Epidermal melanocyte (primary cell): ENCODE measurements around the gene KHK.

ENCODE experiments used
- DNase-seq: peaks from one replicate; pipeline ENCODE4 v3.0.0; 2011; ENCODE audit warnings: low spot score; ENCODE audit not compliant: insufficient read length

KHK gene

GRCh38 chr2:27126252-27126710 lies 39.7 kb downstream of the KHK start:
- DNase-seq: no peak

GRCh38 chr2:27127883-27128667 lies 41.5 kb downstream of the KHK start:
- DNase-seq: no peak

GRCh38 chr2:27128668-27129571 lies 42.3 kb downstream of the KHK start:
- DNase-seq: no peak

GRCh38 chr2:27130396-27130795 lies 43.8 kb downstream of the KHK start:
- no peak for DNase-seq

GRCh38 chr2:27131429-27131828 lies 44.9 kb downstream of the KHK start:
- no peak for DNase-seq

GRCh38 chr2:27133195-27133875 lies 46.8 kb downstream of the KHK start:
- DNase-seq: no peak

- DNase-seq: peak; percentile 88
These were observed 47.6 kb downstream of the KHK start, which contains the start of gene PREB for GRCh38 chr2:27133905-27134780. TSS of gene PREB (minus strand) at chr2:27134636. CDS start at chr2:27134421, 215 bp downstream.

- no peak for DNase-seq
These were observed 48.4 kb downstream of the KHK start for GRCh38 chr2:27134781-27135477.

- DNase-seq: no peak
These were observed 48.9 kb downstream of the KHK start for GRCh38 chr2:27135478-27135955.

GRCh38 chr2:27136751-27137150 lies 50.2 kb downstream of the KHK start:
- DNase-seq: no peak

- DNase-seq: no peak
These were observed 50.9 kb downstream of the KHK start for GRCh38 chr2:27137322-27137935.

GRCh38 chr2:27138111-27138510 lies 51.5 kb downstream of the KHK start:
- DNase-seq: no peak

GRCh38 chr2:27139310-27139709 lies 52.7 kb downstream of the KHK start, which contains the start of gene PRR30:
TSS of gene PRR30 (minus strand) at chr2:27139410. CDS start at chr2:27138329, 1,081 bp downstream.
- no peak for DNase-seq

- no peak for DNase-seq
These were observed 56.7 kb downstream of the KHK start for GRCh38 chr2:27143285-27143684.

- DNase-seq: no peak
These were observed 59.1 kb downstream of the KHK start for GRCh38 chr2:27145682-27146081.

- DNase-seq: no peak
These were observed 61.4 kb downstream of the KHK start for GRCh38 chr2:27147935-27148334.

- DNase-seq: no peak
These were observed 62.3 kb downstream of the KHK start, which contains the start of gene TCF23 for GRCh38 chr2:27148801-27149439. TSS of gene TCF23 (plus strand) at chr2:27149004. CDS start at chr2:27149134, 130 bp downstream.

GRCh38 chr2:27149570-27150405 lies 63.2 kb downstream of the KHK start:
- DNase-seq: no peak
